Measurements from ENCODE around the gene PAPOLB. TPM values are rescaled to one million over a fixed set of nuclear protein-coding genes. Genes with fewer than 3 reads are reported as not detected.

PAPOLB gene
- polyA plus RNA-seq, 1 donor from 2014 or later = 0.05 TPM

GRCh38 chr7:4815609-4816418, 46.0 kb downstream of the PAPOLB start:
- no peak for TF ChIP-seq RAD21 (conservative IDR thresholded peaks at IDR 0.05)
- TF ChIP-seq, protein P1, sequence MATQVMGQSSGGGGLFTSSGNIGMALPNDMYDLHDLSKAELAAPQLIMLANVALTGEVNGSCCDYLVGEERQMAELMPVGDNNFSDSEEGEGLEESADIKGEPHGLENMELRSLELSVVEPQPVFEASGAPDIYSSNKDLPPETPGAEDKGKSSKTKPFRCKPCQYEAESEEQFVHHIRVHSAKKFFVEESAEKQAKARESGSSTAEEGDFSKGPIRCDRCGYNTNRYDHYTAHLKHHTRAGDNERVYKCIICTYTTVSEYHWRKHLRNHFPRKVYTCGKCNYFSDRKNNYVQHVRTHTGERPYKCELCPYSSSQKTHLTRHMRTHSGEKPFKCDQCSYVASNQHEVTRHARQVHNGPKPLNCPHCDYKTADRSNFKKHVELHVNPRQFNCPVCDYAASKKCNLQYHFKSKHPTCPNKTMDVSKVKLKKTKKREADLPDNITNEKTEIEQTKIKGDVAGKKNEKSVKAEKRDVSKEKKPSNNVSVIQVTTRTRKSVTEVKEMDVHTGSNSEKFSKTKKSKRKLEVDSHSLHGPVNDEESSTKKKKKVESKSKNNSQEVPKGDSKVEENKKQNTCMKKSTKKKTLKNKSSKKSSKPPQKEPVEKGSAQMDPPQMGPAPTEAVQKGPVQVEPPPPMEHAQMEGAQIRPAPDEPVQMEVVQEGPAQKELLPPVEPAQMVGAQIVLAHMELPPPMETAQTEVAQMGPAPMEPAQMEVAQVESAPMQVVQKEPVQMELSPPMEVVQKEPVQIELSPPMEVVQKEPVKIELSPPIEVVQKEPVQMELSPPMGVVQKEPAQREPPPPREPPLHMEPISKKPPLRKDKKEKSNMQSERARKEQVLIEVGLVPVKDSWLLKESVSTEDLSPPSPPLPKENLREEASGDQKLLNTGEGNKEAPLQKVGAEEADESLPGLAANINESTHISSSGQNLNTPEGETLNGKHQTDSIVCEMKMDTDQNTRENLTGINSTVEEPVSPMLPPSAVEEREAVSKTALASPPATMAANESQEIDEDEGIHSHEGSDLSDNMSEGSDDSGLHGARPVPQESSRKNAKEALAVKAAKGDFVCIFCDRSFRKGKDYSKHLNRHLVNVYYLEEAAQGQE (IDR thresholded peaks at IDR 0.05; ENCODE audit: borderline replicate concordance) = no peak
- TF ChIP-seq MXI1 (conservative IDR thresholded peaks at IDR 0.05; ENCODE audit: poor library complexity, severe bottlenecking) = no peak
- no peak for TF ChIP-seq EZH2 (IDR thresholded peaks at IDR 0.05; ENCODE audit: borderline replicate concordance, insufficient read depth, low read length, poor library complexity, severe bottlenecking)
- TF ChIP-seq POLR2AphosphoS5 (IDR thresholded peaks at IDR 0.05) = no peak
- TF ChIP-seq CTCF (IDR thresholded peaks at IDR 0.05; ENCODE audit: poor library complexity, severe bottlenecking) = no peak
- no peak for TF ChIP-seq SMC3 (conservative IDR thresholded peaks at IDR 0.05; ENCODE audit: poor library complexity)
- TF ChIP-seq EP300 (conservative IDR thresholded peaks at IDR 0.05; ENCODE audit: poor library complexity, severe bottlenecking) = no peak
- TF ChIP-seq TAF1 (IDR thresholded peaks at IDR 0.05; ENCODE audit: low read depth) = no peak
- H3K9me3 ChIP-seq (ENCODE audit: low read length) = no peaks in the 10 kb centered on the region
- H3K27me3 ChIP-seq (ENCODE audit: insufficient read depth, low read depth, low read length) = no peaks in the 10 kb centered on the region
- H3F3A ChIP-seq (ENCODE audit: insufficient read depth, low read length, poor library complexity, severe bottlenecking) = no peaks in the 10 kb centered on the region
- no peaks in the 10 kb centered on the region for H4K20me1 ChIP-seq (ENCODE audit: insufficient read depth)
- no peak overlapping the region for H3K9ac ChIP-seq (ENCODE audit: low read length)
- H3K79me2 ChIP-seq (replicated peaks; ENCODE audit: insufficient read depth, low read length) = no peaks in the 10 kb centered on the region
- H2AFZ ChIP-seq (ENCODE audit: low read depth, low read length) = no peak overlapping the region
- no peak overlapping the region for H3K27ac ChIP-seq (ENCODE audit: low read length)
- no peaks in the 10 kb centered on the region for H3K36me3 ChIP-seq (ENCODE audit: insufficient read depth, low read length)
- H3K4me2 ChIP-seq (ENCODE audit: low read length) = no peak overlapping the region
- H3K4me3 ChIP-seq (ENCODE audit: low read length) = no peak overlapping the region
- no peaks in the 10 kb centered on the region for H3K9me2 ChIP-seq (ENCODE audit: insufficient read depth, low read length)

GRCh38 chr7:4815121-4815520, 46.7 kb downstream of the PAPOLB start:
- Histone ChIP-seq H3K27ac (ENCODE audit: low read length) (no peak overlapping the region), H3K79me2 (replicated peaks; ENCODE audit: insufficient read depth, low read length) (no peaks in the 10 kb centered on the region)
- TF ChIP-seq, protein P1 (IDR thresholded peaks at IDR 0.05; ENCODE audit: borderline replicate concordance) = no peak
- no peak for TF ChIP-seq TAF1 (IDR thresholded peaks at IDR 0.05; ENCODE audit: low read depth)
- no peak for TF ChIP-seq SMC3 (conservative IDR thresholded peaks at IDR 0.05; ENCODE audit: poor library complexity)

More at GRCh38 chr7:4815121-4815520, 46.7 kb downstream of the PAPOLB start:
- Histone ChIP-seq H2AFZ (ENCODE audit: low read depth, low read length) (no peak overlapping the region), H3K4me3 (ENCODE audit: low read length) (no peak overlapping the region), H3K9ac (ENCODE audit: low read length) (no peak overlapping the region), H3F3A (ENCODE audit: insufficient read depth, low read length, poor library complexity, severe bottlenecking) (no peaks in the 10 kb centered on the region), H3K4me2 (ENCODE audit: low read length) (no peak overlapping the region), H3K36me3 (ENCODE audit: insufficient read depth, low read length) (no peaks in the 10 kb centered on the region), H3K27me3 (ENCODE audit: insufficient read depth, low read depth, low read length) (no peaks in the 10 kb centered on the region), H4K20me1 (ENCODE audit: insufficient read depth) (no peaks in the 10 kb centered on the region), H3K9me3 (ENCODE audit: low read length) (no peaks in the 10 kb centered on the region), H3K9me2 (ENCODE audit: insufficient read depth, low read length) (no peaks in the 10 kb centered on the region)

Data from neural cell (in vitro differentiated cells).